ENCODE data around the gene NUCKS1. TPM values are rescaled to one million over a fixed set of nuclear protein-coding genes. Genes with fewer than 3 reads are reported as not detected.

NUCKS1 gene
- total RNA-seq, 1 donor from 2014 or later = 180 TPM

GRCh38 chr1:205666372-205667166 lies 83.4 kb downstream of the NUCKS1 start:
- H3K27me3 Mint-ChIP-seq (ENCODE audit: low read depth) = peaks cover 4% of the 10 kb centered on the region
- no peak for DNase-seq (ENCODE audit: low spot score)
- H3K4me3 Mint-ChIP-seq (ENCODE audit: low read depth) = no peak overlapping the region
- no peaks in the 10 kb centered on the region for H3K4me1 Mint-ChIP-seq (ENCODE audit: low read depth)
- H3K36me3 Mint-ChIP-seq (ENCODE audit: low read depth) = no peaks in the 10 kb centered on the region
- H3K27ac Mint-ChIP-seq = no peak overlapping the region
- intact Hi-C loops (cut with micrococcal nuclease) = no loop called here
- no peaks in the 10 kb centered on the region for H3K9me3 Mint-ChIP-seq

DNA sequence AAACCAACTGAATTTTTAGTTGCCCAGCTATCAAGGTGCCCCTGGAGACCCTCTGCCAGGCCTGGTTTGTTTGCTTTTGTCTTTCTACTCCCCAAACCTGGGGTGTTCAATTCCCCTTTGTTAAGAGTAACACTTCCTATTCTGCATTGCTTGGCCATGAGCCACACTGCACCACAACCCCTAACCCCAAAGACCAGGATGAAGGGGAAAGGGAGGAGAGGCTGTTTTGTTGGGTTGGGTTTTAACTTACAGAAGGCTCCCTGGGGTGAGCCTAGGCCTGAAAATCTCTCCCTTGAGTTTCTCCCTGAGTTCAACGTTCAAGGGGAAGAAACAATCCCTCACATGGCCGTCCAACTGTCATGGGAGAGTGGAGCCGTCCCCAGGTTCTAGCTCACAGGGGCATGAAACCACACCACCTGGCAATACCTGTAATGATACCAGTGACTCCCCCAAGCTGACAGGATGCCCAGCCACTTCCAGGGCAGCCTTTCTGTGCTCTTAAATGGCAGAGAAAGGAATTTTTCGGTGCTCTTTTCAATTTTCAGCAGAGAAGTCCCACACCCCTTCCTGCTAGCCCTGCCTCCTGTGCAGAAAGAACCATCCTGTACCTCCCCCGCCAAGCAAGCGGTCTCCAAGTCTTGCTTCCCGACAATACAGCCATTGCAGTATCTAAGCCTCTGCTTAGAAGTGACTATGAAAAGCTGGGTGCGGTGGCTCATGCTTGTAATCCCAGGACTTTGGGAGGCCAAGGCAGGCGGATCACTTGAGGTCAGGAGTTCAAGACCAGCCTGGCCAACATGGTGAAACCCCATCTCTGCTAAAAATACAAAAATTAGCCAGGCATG lies 84.6 kb downstream of the NUCKS1 start:
- Mint-ChIP-seq H3K4me1 (ENCODE audit: low read depth) (no peaks in the 10 kb centered on the region), H3K27ac (no peak overlapping the region), H3K4me3 (ENCODE audit: low read depth) (no peak overlapping the region), H3K36me3 (ENCODE audit: low read depth) (no peaks in the 10 kb centered on the region), H3K27me3 (ENCODE audit: low read depth) (peaks cover 4% of the 10 kb centered on the region), H3K9me3 (no peaks in the 10 kb centered on the region)
- no peak for DNase-seq (ENCODE audit: low spot score)
- intact Hi-C loops (cut with micrococcal nuclease) = no loop called here

- no peak for DNase-seq (ENCODE audit: low spot score)
- intact Hi-C loops (cut with micrococcal nuclease) = no loop called here
- Mint-ChIP-seq H3K9me3 (no peaks in the 10 kb centered on the region), H3K27ac (no peak overlapping the region), H3K4me1 (ENCODE audit: low read depth) (no peaks in the 10 kb centered on the region), H3K36me3 (ENCODE audit: low read depth) (no peaks in the 10 kb centered on the region), H3K27me3 (ENCODE audit: low read depth) (peaks cover 4% of the 10 kb centered on the region), H3K4me3 (ENCODE audit: low read depth) (no peak overlapping the region)
These were observed 85.5 kb downstream of the NUCKS1 start for GRCh38 chr1:205664399-205665017.

- intact Hi-C loops (cut with micrococcal nuclease) = no loop called here
- DNase-seq (ENCODE audit: low spot score) = no peak
- Mint-ChIP-seq H3K27ac (no peak overlapping the region), H3K27me3 (ENCODE audit: low read depth) (peaks cover 4% of the 10 kb centered on the region), H3K4me1 (ENCODE audit: low read depth) (peaks cover 1% of the 10 kb centered on the region), H3K4me3 (ENCODE audit: low read depth) (no peak overlapping the region), H3K9me3 (no peaks in the 10 kb centered on the region), H3K36me3 (ENCODE audit: low read depth) (no peaks in the 10 kb centered on the region)
These were observed 86.6 kb downstream of the NUCKS1 start for GRCh38 chr1:205663286-205663936.

Other genes with a start within 250 kb of the NUCKS1 start
- gene CDK18, start 245.5 kb downstream of the NUCKS1 start, total RNA-seq = 0.37 and 0.68 TPM in 2 replicates
- gene ELK4, start 118.2 kb downstream of the NUCKS1 start, total RNA-seq = 68.8 and 80.3 TPM in 2 replicates
- 1.5 and 2.0 TPM in 2 replicates for gene SLC45A3, start 69.7 kb downstream of the NUCKS1 start, total RNA-seq
- gene RAB29, start 25.3 kb upstream of the NUCKS1 start, total RNA-seq = 26.2 and 26.7 TPM in 2 replicates
- 46.9 and 48.5 TPM in 2 replicates for gene SLC41A1, start 63.0 kb upstream of the NUCKS1 start, total RNA-seq
- 0.57 and 0.78 TPM in 2 replicates for gene PM20D1, start 100.0 kb upstream of the NUCKS1 start, total RNA-seq
- gene SLC26A9, start 193.3 kb upstream of the NUCKS1 start, total RNA-seq = not detected in 2 replicates

Measured in activated T-helper 2 cell treated with anti-CD3 and anti-CD28 coated beads, Interferon-gamma antibody, Interleukin-2, Interleukin-4, amounts not matched to agents 10 μg/mL and 5 μg/mL and 100 μg/mL, durations not matched to agents 14 hours and 24 hours and 36 hours (primary cell).